ENCODE results near the gene CNNM2.
A peak's percentile ranks its signal among the peaks of the same experiment; 100 is the strongest.

CNNM2 gene

DNA sequence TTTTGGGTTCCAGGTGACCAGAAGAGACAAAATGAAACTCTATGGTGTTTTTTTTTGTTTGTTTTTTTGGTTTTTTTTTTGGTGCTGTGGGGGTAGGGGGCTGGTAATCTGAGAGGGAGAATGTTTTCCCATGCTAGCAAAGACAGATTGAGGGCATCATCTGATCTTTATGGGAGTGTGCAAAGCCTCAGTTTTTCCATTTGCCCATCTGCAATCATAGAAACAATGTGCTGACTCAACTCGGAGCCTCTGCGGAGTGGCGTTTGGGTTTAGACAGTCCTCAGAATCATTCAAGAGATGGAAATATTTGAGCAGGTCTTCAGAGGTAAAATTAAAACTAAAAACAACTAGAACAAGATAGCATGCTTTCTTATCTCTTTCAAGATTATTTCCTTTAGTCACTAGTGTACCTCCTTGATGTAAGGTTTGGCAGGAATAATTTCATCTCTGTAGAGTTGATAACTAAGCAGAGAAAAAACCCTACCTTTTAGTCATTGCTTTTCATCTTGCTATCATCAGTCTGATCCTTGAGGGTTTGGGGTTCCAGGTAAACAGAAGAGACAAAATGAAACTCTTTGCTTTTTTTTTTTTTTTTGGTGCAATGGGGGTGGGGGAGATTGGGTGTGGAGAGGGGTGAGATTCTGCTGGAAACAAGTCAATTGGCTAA, 18.0 kb downstream of the CNNM2 start:
- no peak for TF ChIP-seq CTCF (conservative IDR thresholded peaks at IDR 0.05; ENCODE audit: low read depth, low read length)
- no peak for DNase-seq (ENCODE audit: low read depth)
- no peak overlapping the region for H3K4me3 ChIP-seq (ENCODE audit: low read length)

- H3K4me3 ChIP-seq (ENCODE audit: low read length): no peak overlapping the region
- TF ChIP-seq CTCF (conservative IDR thresholded peaks at IDR 0.05; ENCODE audit: low read depth, low read length): no peak
- no peak for DNase-seq (ENCODE audit: low read depth)
These were observed 23.3 kb downstream of the CNNM2 start for GRCh38 chr10:102941401-102941800.

- no peak for TF ChIP-seq CTCF (conservative IDR thresholded peaks at IDR 0.05; ENCODE audit: low read depth, low read length)
- DNase-seq (ENCODE audit: low read depth): no peak
- H3K4me3 ChIP-seq (ENCODE audit: low read length): no peak overlapping the region
These were observed 27.4 kb downstream of the CNNM2 start for GRCh38 chr10:102945449-102945848.

DNA sequence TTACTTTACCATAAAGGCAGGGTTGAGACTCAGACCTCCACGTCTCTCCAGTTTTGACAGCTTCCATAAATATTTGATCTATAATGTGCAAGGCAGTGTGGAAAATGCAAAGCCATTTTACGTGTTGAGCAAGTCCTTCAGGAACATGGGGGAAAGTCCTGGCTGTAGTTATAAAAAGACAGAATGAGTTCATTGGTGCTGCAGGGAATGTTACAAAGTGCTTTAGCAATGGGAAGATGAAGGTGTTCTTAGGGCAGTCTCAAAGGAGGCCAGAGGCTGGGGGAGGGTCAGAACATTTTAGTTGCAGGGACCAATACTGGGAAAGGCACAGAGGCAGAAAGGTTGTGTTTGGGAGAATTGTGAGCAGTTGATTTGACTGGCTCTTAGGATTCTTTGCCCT, 27.9 kb downstream of the CNNM2 start:
- H3K4me3 ChIP-seq (ENCODE audit: low read length): no peak overlapping the region
- no peak for DNase-seq (ENCODE audit: low read depth)
- no peak for TF ChIP-seq CTCF (conservative IDR thresholded peaks at IDR 0.05; ENCODE audit: low read depth, low read length)

DNA sequence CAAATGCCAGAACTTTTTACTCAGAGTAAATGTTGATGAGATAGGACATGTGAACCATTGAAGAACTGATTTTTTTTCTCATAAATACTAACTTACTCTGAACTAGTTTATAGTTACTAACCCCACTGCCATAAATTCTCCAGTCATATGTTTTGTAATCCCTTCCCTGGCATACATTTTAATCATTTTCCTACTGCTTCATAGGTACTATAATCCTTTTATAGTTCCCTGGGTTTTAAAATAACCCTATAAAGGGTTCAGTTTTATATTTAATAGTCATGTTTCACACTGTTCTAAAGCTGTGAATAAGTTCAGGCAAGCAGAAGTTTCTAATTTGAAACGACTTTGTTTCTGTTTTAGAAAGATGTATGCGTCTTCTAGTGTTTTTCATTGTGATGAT, 28.9 kb downstream of the CNNM2 start:
- DNase-seq (ENCODE audit: low read depth): peak; percentile 34
- H3K4me3 ChIP-seq (ENCODE audit: low read length): no peak overlapping the region
- no peak for TF ChIP-seq CTCF (conservative IDR thresholded peaks at IDR 0.05; ENCODE audit: low read depth, low read length)

GRCh38 chr10:102948176-102948575, 30.1 kb downstream of the CNNM2 start:
- DNase-seq (ENCODE audit: low read depth): no peak
- no peak overlapping the region for H3K4me3 ChIP-seq (ENCODE audit: low read length)
- TF ChIP-seq CTCF (conservative IDR thresholded peaks at IDR 0.05; ENCODE audit: low read depth, low read length): no peak

DNA sequence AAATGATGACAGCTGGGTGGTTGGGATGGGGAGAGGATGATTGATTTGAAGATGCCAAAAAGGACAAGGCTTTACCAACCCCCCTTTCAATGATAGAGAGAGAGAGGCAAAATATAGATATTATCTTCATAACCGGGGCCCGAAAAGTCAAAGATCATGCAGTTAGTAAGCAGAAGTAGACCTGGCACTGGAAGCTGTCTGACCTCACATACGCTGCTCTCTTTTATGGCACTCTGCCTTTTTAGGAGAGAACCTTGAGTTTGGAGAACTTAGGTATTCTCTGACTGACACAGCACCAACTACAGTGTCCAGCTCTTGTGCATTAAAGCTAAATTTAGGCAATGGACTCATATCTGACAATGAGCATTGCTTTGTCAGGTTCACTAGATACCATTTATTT, 30.7 kb downstream of the CNNM2 start:
- TF ChIP-seq CTCF (conservative IDR thresholded peaks at IDR 0.05; ENCODE audit: low read depth, low read length): no peak
- no peak for DNase-seq (ENCODE audit: low read depth)
- H3K4me3 ChIP-seq (ENCODE audit: low read length): no peak overlapping the region
